NCI-H2107 treated with DMSO at 0.1 percent for 48 hours (cell line): ENCODE measurements around the gene DMC1.

Source experiments
- DNase-seq: peaks from one replicate; lab custom pipeline; 2025; ENCODE audit not compliant: unreplicated experiment; lab: John Stamatoyannopoulos, UW

DMC1 gene

GRCh38 chr22:38503021-38503420 lies 67.0 kb downstream of the DMC1 start:
- DNase-seq, result no peak

GRCh38 chr22:38501797-38502672 lies 67.9 kb downstream of the DMC1 start:
- no peak for DNase-seq

- DNase-seq, result no peak
Observed at GRCh38 chr22:38497869-38498268, 72.1 kb downstream of the DMC1 start.

GRCh38 chr22:38494939-38495338 lies 75.0 kb downstream of the DMC1 start:
- DNase-seq, result no peak

- no peak for DNase-seq
Observed at GRCh38 chr22:38494498-38494897, 75.5 kb downstream of the DMC1 start.

- no peak for DNase-seq
Observed at GRCh38 chr22:38491707-38492348, 78.2 kb downstream of the DMC1 start.

- no peak for DNase-seq
Observed at GRCh38 chr22:38490915-38491314, 79.1 kb downstream of the DMC1 start.

GRCh38 chr22:38490475-38490874 lies 79.5 kb downstream of the DMC1 start:
- no peak for DNase-seq

- no peak for DNase-seq
Observed at GRCh38 chr22:38489561-38490145, 80.3 kb downstream of the DMC1 start.

- DNase-seq, result no peak
Observed at GRCh38 chr22:38489142-38489541, 80.8 kb downstream of the DMC1 start.

GRCh38 chr22:38487946-38488345 lies 82.0 kb downstream of the DMC1 start:
- DNase-seq, result no peak

GRCh38 chr22:38485783-38486182 lies 84.2 kb downstream of the DMC1 start:
- DNase-seq, result no peak

- no peak for DNase-seq
Observed at GRCh38 chr22:38484244-38484643, 85.7 kb downstream of the DMC1 start.

GRCh38 chr22:38482662-38483308 lies 87.2 kb downstream of the DMC1 start:
- no peak for DNase-seq

- DNase-seq, result no peak
Observed at GRCh38 chr22:38481871-38482332, 88.1 kb downstream of the DMC1 start.

- no peak for DNase-seq
Observed at GRCh38 chr22:38481162-38481870, 88.7 kb downstream of the DMC1 start.

- no peak for DNase-seq
Observed at GRCh38 chr22:38479096-38479837, 90.7 kb downstream of the DMC1 start.

- DNase-seq, result no peak
Observed at GRCh38 chr22:38477585-38477984, 92.4 kb downstream of the DMC1 start.

- DNase-seq, result no peak
Observed at GRCh38 chr22:38474003-38474607, 95.9 kb downstream of the DMC1 start.

- no peak for DNase-seq
Observed at GRCh38 chr22:38471237-38471636, 98.7 kb downstream of the DMC1 start.
